Measurements from ENCODE around the gene FRMD4A.
A peak's percentile ranks its signal among the peaks of the same experiment; 100 is the strongest.
"Not testable (repeated sequence)": the region's sequence is repeated elsewhere in the genome, so short reads cannot be mapped to it uniquely, and the experiment has no call there.

FRMD4A gene

GRCh38 chr10:14285941-14286560, 44.7 kb downstream of the FRMD4A start:
- no peak for DNase-seq

DNA sequence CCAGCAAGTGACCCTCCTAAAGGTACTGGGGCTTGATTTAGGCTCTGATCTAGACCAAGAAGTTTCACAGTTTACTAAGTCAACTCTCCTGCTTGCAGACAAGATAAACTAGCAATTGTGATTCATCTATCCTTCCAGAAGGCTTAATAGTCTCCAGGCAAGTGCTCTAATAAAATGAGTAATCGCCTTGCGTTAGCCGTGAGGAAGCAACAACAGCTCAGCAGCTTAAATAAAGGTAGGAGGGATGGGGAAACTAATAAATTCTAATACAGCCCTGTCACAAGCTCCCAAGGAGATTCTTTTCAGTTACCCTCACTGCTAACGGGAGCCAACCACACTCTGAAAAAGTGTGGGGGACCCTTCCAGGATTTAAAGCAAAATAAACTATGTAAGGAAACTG, 48.4 kb downstream of the FRMD4A start:
- no peak for DNase-seq

GRCh38 chr10:14278533-14278932, 52.2 kb downstream of the FRMD4A start:
- no peak for DNase-seq

DNA sequence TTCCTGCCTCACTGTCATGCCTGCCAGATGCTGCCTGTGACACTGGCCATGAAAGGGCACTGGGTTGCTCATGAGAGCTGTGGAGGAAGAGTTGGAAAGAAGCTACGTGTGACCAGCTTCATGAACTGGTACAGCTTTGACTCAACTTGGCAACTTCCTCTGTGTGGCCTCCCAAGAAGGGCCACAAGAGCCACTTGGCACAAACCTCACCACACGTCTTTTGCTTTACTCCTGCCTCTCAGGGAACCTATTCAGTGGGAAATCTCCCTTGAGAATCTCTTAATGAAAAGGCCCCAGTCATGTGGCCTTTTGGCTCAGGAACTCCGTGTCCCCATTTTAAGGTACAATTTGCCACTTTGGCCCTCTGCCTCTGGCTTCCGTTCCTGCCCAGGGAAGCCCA, 54.5 kb downstream of the FRMD4A start:
- no peak for DNase-seq

GRCh38 chr10:14271621-14272020, 59.1 kb downstream of the FRMD4A start:
- DNase-seq: no peak

GRCh38 chr10:14270370-14270769, 60.4 kb downstream of the FRMD4A start:
- DNase-seq: no peak

DNA sequence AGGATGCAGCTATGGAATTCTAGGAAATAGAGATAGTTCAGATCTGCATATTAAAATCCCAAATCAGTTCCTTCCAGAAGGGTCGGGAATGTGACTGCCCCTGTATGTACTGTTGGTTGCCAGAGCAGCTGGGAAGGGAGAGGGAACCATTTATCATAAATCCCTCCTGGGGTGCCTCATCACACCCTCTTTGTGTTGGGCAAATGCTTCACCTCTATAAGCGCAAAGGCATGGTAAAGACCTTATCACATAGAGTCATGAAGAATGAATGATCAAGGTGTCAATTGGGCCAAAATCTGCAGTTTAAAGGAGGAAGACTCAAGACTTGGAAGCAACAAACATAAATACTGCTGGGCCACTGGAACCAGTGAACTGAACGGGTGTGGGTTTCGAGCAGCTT, 65.0 kb downstream of the FRMD4A start:
- DNase-seq: no peak

DNA sequence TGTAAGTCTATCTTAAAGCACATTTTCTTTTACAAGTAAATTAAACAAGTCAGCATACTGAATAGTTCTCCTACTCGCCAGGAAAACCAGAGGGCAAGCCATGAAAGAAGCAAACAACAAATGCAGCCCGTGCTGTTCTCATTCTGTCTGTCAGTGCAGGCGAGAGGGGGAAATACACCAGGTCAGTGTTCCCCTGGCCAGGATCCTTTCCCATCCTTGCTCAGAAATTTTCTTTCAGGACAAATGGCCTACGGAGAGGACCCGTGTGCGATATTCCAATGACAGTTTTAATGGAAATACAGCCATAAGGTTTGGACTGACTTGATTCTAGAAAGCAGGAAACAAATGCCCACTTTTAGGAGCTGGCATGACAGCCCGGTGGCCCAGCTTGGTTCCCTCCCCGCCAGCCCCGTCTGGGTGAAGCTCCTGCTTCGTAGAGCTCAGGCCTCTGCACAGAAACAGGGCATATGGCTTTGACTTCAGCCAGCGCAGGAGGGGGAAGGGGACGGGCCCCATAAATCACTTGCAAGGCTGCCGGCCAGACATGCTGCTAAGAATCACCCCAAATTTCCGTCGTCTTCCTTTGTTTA, 67.8 kb downstream of the FRMD4A start:
- no peak for DNase-seq

- DNase-seq: no peak
Measured at GRCh38 chr10:14261336-14261735, 69.4 kb downstream of the FRMD4A start.

DNA sequence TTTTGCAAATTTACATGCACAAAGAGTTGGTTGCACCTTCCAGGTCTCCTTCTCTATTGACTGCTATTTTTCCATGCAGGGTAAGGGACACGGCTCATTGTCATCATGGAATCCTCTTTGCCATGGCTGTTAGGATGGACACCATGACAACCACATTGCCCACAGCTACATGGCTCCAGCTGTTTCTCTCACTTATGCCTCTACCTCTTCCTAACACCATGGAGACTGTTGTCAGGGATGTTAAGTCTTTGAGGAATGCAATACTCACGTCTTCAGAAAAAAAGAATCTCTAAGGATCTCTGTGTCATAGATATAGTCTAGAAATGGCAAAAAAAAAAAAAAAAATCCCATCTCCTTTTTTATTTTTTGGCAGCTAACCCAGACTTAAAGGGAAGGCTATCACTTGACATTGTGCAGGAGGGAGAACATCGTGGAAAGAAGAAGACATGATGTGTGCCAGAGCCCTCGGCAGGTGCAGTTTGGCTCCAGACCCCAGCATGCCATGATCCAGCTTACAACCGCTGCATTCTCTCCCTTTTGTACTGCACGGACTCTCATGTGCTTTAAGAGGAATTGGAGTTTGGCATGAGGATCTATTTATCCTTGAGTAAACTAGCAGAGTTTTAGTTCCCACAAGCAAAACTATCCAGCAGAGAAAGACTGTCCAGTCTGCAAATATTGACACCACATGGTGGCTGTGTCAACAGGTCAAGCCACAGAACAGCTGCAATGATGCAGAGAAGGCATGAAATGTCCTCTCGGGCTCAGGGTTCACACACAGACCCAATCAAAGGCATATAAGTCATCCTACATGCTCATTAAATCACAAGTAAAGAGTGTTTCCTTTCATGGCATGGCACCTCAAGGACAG, 70.8 kb downstream of the FRMD4A start:
- DNase-seq: no peak

DNA sequence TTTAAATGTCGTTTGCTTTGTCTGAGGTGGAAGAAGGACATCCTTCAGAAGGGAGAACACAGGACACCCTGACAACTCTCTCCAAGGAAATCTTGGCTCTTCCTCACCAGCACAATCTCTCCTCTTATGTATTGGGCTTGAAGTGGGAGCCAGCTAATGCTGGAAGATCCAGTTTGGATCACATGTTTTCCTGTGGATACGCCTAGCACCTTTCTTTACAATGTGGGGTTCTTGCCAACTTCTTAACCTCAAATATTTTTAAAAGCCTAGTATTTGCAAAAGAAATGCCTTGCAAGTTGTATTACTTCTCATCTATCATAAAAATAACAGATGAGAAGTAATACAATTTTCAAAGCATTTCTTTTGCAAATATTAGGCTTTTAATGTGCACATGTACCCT, 76.4 kb downstream of the FRMD4A start:
- DNase-seq: no peak

DNA sequence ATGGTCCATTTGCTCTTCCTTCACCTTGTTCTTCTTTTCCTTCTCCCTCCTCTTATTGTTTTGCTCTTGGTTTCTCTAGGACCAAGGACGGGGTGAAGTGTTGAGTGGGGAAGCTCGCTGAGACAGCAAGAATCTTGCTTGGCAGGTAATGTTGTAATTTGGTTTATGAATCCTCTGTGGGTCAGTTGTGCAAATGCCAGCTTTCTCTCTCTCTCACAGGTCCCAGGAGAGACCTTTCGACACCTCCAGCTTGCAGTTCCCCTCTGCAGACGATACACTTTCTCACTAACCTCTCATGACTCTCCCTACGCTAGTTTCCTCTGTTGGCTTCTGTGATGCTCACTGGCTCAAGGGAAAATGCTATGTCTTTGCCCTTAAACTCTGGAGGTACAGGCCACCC, 77.0 kb downstream of the FRMD4A start:
- no peak for DNase-seq

DNA sequence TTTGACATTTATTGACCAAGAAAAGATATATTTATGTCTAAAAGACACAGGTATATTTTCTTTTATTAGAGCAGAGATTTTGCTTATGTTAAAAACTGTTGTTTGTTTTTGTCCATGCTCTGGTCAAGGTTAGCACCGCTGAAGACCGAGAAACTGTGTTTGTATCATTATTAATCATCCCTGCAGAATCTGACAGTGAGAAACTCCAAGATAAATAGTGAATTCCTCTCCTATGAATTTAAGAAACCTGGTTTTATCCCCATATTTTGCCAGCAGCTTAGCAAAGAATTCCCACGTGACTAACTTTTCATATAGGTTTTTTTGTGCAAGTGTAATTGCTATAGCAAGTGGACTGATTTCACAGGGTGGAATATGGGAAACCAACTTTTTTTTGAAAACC, 77.6 kb downstream of the FRMD4A start:
- no peak for DNase-seq

DNA sequence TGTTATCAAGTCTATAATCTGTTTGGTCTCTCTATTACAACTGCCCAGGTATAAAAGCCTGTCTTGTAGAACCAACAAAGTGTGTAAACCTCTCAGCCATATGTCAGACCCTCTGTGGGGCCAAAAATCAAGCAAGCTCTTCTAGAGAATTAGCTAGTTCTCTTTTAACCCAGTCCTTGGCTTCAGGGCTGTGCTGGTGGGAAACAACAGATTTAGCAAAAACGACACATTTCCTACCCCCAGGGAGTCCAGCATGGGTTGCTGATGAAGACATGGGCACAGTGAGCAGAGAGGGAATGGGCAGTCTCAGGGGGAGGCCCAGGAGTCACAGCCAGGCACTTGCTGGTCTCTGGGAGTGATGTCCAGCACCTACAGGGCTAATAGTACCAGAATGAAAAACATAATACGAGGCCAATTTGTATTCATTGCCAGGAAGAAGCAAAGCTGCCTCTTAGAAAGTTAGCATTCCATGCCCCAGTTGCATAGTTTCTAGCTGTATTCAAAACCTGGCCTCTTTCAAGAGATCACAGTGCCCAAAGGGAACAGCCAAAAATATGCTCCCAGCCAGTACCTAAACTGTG, 80.1 kb downstream of the FRMD4A start:
- DNase-seq: no peak

DNA sequence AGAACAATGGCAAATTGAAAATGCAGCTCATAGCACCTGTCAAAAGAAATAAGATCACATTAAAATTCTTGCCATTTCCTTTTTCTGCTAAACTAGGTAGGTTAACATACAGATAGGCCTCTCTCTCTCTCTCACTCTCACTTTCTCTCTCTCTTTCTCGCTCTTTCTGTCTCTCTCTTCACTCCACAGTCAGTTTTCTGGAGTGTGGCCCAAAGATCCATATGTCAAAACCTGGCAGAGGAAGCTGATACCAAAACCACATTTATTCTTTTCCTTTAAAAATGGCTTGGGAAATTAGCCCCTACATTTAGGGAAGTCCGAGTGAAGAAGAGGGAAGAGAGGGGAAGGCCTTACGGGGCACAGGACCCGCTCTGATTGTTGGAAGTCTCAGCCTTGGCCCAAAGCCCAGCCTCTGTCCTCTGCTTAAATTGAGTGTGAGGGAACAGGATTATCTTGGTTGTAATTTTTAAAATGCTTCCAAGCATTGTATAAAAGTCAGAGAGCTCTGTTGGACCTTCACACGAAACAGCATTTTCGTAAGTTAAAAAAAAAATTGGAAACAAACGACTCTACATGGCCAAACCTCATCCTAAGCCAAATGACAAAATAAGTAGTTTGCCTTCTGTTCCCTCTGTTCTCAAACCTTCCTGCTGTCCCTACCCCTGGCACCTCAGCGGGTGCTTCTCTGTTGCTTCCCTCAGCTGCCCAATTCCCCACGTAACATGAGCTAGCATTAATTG, 83.2 kb downstream of the FRMD4A start:
- no peak for DNase-seq

- DNase-seq: no peak
Measured at GRCh38 chr10:14244801-14245211, 85.9 kb downstream of the FRMD4A start.

- DNase-seq: no peak
Measured at GRCh38 chr10:14244147-14244546, 86.6 kb downstream of the FRMD4A start.

DNA sequence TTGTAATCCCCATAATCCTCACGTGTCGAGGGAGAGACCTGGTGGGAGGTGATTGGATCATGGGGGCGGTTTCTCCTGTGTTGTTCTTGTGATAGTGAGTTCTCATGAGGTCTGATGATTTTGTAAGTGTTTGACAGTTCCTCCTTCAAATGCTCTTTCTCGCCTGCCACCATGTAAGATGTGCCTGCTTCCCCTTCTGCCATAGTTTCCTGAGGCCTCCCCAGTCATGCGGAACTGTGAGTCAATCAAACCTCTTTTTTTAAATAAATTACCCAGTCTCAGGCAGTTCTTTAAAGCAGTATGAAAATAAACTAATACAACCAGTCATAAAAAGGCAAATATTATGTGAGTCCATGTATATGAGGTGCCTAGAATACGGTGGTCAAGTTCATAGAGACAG, 87.5 kb downstream of the FRMD4A start:
- DNase-seq: no peak

DNA sequence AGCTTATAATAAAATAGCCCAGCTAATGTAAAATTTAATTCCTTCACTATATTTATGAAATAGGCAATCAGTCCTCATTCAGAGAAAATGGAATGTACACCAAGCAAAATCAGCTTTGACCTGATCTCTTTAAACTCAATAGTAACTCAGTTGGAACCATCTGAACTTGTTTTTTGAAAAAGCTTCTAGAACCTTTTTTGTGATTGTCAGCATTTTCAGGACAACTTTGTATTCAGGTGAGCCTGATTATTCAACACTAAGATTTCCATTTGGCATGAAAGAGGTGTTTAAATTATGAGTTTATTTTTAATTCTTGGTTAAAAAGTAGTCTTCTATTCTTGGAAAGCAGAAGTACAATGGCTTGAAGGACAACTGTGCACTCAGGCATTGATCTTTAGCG, 89.5 kb downstream of the FRMD4A start:
- DNase-seq: no peak

GRCh38 chr10:14240253-14241189, 90.2 kb downstream of the FRMD4A start:
- peak; percentile 4 for DNase-seq

DNA sequence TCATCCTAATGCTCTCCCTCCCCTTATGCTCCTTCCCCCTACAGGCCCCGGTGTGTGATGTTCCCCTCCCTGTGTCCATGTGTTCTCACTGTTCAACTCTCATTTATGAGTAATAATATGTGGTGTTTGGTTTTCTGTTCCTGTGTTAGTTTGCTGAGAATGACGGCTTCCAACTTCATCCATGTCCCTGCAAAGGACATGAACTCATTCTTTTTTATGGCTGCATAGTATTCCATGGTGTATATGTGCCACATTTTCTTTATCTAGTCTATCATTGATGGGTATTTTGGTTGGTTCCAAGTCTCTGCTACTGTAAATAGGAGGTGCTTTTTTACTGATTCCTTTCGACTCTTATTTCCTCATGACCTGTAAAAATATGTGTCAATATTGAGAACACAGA, 92.1 kb downstream of the FRMD4A start:
- DNase-seq: not testable (repeated sequence)

DNA sequence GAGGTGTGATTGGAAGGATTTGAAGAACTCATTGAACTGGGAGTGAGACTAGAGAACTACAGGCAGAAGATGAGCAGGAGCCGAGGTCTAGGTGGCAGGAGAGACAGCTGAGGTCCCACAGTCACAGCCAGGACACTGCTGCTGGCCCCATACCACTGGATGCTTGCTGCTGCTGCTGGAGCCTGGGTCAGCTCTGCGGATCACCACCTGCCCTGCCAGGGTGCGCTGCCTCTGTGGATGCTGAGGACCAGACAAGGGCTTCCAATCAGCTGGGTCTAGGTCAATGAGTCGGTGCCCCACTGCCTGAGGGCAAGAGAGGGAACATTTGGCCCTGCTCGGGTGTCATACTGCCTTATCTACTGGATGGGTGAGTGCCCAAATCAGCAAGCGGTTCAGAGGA, 94.4 kb downstream of the FRMD4A start:
- no peak for DNase-seq
